ENCODE results near the gene ATXN2.

ATXN2 gene

GRCh38 chr12:111407377-111408115 is 191.6 kb downstream of the ATXN2 start:
- TF ChIP-seq YY1 (IDR thresholded peaks at IDR 0.05; ENCODE audit: low read depth) (no peak), ZBTB7A (IDR thresholded peaks at IDR 0.05; ENCODE audit: low read depth) (peak; percentile 35; the same call in 1 of the 2 replicates)

DNA sequence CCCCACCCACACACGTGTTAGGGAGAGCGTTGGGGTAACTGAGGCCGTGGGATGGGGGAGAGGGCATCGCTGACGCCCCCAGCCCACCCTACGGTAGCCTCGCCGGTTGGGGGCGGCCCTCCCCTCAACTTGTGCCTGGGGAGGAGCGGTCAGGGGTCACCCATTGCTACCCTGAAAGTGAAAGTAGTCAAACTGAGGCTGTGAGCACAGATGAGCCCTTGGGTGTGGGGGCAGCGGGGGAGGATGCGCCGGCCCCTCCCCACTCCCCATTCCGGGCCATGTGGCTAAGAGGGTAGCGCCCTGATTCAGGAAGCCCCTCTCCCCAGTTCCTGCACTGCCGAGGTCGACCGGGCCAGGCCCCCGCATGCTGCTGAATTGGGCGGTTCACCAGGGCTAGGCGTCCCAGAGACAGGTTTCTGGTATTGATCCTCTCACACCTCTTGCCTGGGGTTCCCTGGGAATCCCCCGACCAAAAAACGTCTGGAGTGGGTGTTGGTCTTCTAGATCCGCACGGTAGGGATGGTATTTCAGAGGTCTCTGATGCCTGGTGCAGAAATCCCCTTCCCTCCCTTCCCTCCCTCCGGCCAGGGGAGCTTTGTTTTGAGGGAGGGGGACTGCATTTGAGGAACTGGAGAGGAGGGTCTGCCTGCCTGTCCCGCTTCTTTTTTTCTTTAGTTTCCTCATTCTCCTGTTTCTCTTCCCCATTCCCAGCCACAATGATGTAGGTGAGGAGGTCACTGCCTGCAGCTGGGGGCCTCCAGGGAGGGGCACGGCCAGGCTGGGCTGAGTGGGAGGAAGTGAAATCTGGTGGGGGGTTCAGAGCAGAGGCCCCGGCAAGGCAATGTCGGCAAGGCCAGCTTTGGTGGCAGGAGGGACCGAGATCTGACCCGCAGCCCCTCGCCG is 192.4 kb downstream of the ATXN2 start:
- TF ChIP-seq TEAD4 (IDR thresholded peaks at IDR 0.05) = no peak
- no peak for TF ChIP-seq RAD21 (IDR thresholded peaks at IDR 0.05; ENCODE audit: low read depth)
- no peak for TF ChIP-seq CREB1 (IDR thresholded peaks at IDR 0.05; ENCODE audit: low read depth)
- TF ChIP-seq FOXM1 (IDR thresholded peaks at IDR 0.05; ENCODE audit: borderline replicate concordance, low read depth) = no peak
- TF ChIP-seq, protein P1, sequence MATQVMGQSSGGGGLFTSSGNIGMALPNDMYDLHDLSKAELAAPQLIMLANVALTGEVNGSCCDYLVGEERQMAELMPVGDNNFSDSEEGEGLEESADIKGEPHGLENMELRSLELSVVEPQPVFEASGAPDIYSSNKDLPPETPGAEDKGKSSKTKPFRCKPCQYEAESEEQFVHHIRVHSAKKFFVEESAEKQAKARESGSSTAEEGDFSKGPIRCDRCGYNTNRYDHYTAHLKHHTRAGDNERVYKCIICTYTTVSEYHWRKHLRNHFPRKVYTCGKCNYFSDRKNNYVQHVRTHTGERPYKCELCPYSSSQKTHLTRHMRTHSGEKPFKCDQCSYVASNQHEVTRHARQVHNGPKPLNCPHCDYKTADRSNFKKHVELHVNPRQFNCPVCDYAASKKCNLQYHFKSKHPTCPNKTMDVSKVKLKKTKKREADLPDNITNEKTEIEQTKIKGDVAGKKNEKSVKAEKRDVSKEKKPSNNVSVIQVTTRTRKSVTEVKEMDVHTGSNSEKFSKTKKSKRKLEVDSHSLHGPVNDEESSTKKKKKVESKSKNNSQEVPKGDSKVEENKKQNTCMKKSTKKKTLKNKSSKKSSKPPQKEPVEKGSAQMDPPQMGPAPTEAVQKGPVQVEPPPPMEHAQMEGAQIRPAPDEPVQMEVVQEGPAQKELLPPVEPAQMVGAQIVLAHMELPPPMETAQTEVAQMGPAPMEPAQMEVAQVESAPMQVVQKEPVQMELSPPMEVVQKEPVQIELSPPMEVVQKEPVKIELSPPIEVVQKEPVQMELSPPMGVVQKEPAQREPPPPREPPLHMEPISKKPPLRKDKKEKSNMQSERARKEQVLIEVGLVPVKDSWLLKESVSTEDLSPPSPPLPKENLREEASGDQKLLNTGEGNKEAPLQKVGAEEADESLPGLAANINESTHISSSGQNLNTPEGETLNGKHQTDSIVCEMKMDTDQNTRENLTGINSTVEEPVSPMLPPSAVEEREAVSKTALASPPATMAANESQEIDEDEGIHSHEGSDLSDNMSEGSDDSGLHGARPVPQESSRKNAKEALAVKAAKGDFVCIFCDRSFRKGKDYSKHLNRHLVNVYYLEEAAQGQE (IDR thresholded peaks at IDR 0.05; ENCODE audit: low read depth) = no peak
- no peak for TF ChIP-seq EGR1 (IDR thresholded peaks at IDR 0.05)
- TF ChIP-seq ZBTB7A (IDR thresholded peaks at IDR 0.05; ENCODE audit: low read depth) = peak; percentile 94
- no peak for TF ChIP-seq TAF1 (IDR thresholded peaks at IDR 0.05; ENCODE audit: low read depth)

DNA sequence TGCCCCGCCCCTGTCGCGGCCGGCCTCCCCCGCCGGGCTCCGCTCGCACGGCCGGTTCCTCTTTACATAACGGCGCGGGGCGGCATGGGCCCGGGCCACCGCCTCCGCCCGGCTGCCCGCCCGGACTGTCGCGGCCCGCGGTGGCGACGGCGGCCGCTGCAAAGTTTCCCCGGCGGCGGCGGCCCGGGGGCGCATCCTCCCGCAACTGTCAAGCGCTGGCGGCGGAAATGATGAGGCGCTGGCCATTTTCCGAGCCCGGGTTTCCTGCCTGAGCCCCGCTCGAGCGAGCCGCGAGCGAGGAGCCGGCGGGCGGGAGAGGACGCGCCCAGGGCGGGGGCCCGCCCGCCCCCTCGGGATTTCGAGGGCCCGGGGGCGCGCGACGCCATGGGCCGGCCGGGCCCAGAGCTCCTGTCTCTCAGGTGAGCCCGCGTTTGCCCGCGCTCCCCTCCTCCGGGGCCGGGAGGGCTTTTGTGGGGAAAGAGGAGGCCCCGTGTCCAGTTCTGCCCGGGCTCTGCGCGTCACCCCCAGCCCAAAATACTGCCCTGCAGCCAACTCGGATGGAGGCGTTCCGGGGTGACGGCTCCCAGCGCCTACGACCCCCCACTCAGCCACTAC is 193.1 kb downstream of the ATXN2 start, which contains the start of gene SH2B3:
TSS of gene SH2B3 (plus strand) at position 65 of the 615 bp plus-strand sequence. CDS start 12,223 bp downstream, outside the sequence.
- TF ChIP-seq CREB1 (IDR thresholded peaks at IDR 0.05; ENCODE audit: low read depth) = no peak
- no peak for TF ChIP-seq RAD21 (IDR thresholded peaks at IDR 0.05; ENCODE audit: low read depth)
- no peak for TF ChIP-seq FOXM1 (IDR thresholded peaks at IDR 0.05; ENCODE audit: borderline replicate concordance, low read depth)
- TF ChIP-seq EP300 (IDR thresholded peaks at IDR 0.05; ENCODE audit: borderline replicate concordance) = no peak
- TF ChIP-seq CEBPB (IDR thresholded peaks at IDR 0.05) = no peak
- TF ChIP-seq, protein P1 (IDR thresholded peaks at IDR 0.05; ENCODE audit: low read depth) = peak; percentile 18; the same call in 1 of the 2 replicates

GRCh38 chr12:111405149-111405858 is 193.8 kb downstream of the ATXN2 start:
- TF ChIP-seq TAF1 (IDR thresholded peaks at IDR 0.05; ENCODE audit: low read depth) = peak; percentile 31; the same call in 1 of the 2 replicates
- TF ChIP-seq ZBTB7A (IDR thresholded peaks at IDR 0.05; ENCODE audit: low read depth) = peak; percentile 83
- 0 out of 2 replicates have a peak, but pooled peaks have one; percentile 30 for TF ChIP-seq EP300 (IDR thresholded peaks at IDR 0.05; ENCODE audit: borderline replicate concordance)
- peak; percentile 92 for TF ChIP-seq USF1 (IDR thresholded peaks at IDR 0.05)
- no peak for TF ChIP-seq FOXM1 (IDR thresholded peaks at IDR 0.05; ENCODE audit: borderline replicate concordance, low read depth)
- no peak; the same call in 1 of the 2 replicates for TF ChIP-seq NFIC (IDR thresholded peaks at IDR 0.05)
- TF ChIP-seq, protein P2, sequence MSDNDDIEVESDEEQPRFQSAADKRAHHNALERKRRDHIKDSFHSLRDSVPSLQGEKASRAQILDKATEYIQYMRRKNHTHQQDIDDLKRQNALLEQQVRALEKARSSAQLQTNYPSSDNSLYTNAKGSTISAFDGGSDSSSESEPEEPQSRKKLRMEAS (IDR thresholded peaks at IDR 0.05) = peak; percentile 75
- TF ChIP-seq CREB1 (IDR thresholded peaks at IDR 0.05; ENCODE audit: low read depth) = no peak

- TF ChIP-seq, protein P1 (IDR thresholded peaks at IDR 0.05; ENCODE audit: low read depth) = no peak
- 0 out of 2 replicates have a peak, but pooled peaks have one; percentile 24 for TF ChIP-seq EGR1 (IDR thresholded peaks at IDR 0.05)
Observed at GRCh38 chr12:111404362-111405148, 194.6 kb downstream of the ATXN2 start.

Data from Ishikawa (cell line).